CD4-positive, alpha-beta T cell treated with Interferon alpha-2 for 1 hour (primary cell): ENCODE measurements around the gene MRPL47.
"Not testable (repeated sequence)": the region's sequence is repeated elsewhere in the genome, so short reads cannot be mapped to it uniquely, and the experiment has no call there.

Experiments used
- DNase-seq, 2 donors: peaks; one replicate each; pipeline ENCODE4 v3.0.0-alpha.2; 2020 to 2022

Gene MRPL47

DNA sequence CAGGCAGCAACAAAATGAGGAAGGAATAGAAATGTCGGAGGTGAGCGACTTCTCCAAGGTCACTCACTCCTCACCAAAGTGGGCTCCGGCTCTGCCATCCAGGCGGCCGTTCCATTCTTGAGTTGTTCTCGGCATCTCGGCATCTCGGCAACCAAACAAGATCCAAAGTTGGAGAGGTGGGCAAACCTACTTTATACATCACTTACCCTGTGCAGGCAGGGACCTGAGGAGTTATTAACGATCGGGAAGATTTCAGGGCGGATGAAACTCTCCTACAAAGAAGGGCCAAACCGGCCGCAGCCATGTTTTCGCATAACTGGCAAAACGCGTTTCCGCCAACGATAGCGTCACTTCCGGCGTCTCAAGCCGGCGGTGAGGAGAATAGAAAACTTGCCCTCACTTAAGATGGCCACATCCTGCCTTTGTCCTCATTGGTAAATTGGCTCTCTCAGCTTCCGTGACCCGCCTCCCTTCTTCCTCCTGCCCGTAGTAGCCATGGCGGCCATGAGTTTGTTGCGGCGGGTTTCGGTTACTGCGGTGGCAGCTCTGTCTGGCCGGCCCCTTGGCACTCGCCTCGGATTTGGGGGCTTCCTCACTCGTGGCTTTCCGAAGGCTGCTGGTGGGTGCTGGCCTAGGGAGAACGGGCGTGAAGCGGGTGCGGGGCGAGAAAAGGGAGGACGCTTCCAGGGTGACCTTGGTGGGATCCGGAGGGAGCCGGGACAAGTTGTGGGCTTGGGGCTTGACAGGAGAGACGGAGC is at the start of gene MRPL47, which contains the start of gene NDUFB5:
MRPL47 (minus strand) TSS at position 318 of the 758 bp plus-strand sequence; CDS start at position 304, 14 bp downstream.
NDUFB5 (plus strand) TSS at position 474 of the 758 bp plus-strand sequence; CDS start at position 496, 22 bp downstream.
- peak; percentile 94 to 95 for DNase-seq

DNA sequence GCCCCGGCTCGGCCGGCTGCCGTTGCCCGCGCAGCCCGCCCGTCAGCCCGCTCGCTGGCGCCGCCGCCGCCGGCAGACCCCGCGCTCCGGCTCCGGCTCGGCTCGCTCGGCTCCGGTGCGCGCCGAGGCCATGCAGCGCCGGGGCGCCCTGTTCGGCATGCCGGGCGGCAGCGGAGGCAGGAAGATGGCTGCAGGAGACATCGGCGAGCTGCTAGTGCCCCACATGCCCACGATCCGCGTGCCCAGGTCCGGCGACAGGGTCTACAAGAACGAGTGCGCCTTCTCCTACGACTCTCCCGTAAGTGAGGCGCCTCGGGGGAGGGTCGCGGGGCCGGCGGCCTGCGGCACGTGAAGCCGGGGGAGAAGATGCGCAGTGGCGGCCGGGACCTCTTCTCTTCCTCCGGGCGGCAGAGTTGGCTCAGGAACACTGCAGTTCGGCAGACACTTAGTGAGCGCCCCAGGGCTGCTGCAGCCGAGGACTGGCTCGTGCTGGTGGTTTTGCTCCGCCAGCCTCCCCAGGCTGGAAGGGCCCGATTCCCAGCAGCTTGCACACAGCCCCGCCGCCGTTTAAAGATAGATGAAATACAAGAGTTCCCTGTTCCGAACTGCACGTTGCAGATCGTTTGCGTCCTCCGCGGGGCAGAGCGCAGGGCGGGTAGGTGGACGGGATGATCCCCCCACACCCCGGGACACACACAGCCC is 48.8 kb upstream of the MRPL47 start:
- DNase-seq, result peak; percentile 49 to 66

DNA sequence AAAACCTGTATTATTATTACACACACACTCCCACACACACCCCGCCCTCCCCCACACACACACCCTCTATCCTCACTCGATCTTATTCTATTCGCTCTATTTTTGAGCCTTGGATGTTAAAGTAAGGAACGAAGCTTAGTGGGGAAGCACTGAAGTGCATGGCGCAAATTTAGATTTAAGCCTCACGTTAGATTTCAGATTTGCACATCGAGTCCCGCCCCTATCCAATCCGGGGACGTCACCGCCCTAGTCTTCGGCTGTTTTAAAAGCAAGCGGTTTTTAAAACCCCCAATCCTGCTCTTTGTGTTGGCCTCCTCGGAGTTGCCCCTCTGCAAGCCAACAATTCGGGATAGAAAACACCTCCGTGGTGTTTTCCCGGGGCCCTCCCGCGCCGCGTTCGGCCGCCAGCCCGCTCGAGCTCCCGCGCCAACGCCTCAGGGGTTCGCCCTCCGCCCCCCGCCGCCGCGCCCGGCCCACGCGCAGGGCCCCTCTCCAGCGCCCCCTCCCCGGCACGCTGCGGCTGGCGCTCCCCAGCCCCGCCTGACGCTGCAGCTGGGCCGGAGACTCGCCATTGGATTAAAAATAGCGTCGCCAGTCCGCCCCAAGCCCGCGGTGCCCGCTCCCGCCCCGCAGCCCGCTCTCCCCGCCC is 48.1 kb upstream of the MRPL47 start, which contains the start of gene USP13:
USP13 (plus strand) TSS at position 594 of the 649 bp plus-strand sequence. CDS start 186 bp downstream, outside the sequence.
- peak; percentile 49 to 68 for DNase-seq

DNA sequence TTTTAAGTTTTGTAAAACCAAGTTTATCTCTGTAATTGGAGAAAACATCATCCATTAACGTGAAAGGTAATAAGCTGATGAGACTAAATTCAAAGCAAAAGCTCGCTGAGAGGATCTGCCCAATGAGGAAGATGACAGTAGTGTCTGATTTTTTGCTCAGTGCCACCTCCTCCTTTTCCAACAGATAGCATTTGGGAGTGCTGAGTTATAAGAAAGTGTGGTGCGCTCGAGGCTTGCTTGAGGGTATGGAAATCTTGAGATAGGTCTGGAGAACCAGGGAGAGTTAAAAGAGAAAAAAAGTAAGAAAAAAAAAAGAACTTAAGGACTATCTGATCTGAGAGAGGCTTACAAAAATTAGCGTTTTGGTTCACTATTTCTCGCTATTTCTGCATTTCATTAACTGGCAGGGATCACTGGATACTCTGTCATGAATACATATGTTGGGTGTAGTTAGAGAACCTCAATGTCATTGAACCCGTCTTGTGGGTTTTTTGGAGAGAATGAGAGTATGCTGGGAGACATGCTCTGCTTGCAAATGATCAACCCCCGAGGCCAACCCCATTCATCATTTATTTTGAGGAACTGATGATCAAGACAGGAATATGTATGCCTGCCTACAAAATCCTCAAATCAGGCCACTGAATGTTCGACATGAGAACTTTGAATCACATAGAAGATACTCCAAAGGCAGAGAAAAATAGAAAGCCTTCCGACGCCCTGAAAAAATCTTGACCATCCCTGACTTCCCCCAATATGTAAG is 47.4 kb upstream of the MRPL47 start:
- DNase-seq, result no peak

DNA sequence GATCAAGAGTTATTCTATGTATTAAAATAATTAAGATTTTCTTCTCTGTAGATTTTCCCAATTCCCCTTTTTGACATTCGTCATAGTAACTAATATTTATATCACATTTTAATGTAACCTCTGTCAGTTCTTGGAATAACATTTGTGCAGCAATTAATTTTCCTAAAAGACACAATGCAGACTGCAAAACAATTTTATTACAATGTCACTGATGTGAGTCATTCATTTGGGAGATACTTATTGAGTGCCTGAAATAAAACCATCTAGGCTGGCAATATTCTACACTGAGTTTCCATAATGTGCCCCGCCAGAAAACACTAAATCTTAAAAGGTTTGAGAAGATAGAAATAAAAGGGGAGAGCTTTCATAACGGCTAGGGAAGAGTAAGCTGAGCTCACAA is 41.7 kb upstream of the MRPL47 start:
- DNase-seq, result no peak

DNA sequence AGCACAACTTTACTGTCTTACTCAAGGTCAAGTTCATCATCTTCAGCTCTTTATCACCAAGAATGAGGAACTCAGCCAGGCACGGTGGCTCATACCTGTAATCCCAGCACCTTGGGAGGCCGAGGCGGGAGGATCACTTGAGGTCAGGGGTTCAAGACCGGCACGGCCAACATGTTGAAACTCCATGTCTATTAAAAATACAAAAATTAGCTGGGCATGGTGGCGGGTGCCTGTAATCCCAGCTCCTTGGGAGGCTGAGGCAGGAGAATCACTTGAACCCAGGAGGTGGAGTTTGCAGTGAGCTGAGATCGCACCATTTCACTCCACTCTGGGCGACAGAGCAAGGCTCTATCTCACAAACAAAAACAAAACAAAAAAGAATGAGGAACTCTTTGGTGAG is 39.4 kb upstream of the MRPL47 start:
- DNase-seq, result not testable (repeated sequence)

DNA sequence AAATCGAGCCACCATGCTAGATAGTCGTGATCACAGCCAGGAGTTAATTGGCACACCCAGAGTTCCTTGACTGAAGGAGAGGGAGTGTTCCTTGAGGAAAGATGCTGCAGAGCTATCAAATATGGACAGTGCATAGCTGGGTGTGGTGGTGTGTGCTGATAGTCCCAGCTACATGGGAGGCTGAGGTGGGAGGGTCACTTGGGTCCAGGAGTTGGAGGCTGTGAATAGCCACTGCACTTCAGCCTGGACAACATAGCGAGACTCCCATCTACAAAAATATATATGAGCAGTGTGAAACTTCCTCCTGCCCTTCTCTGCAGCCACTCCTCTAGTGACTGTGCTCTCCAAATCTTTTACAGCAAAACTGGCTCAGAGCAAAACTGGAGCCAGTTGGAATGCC is 38.4 kb upstream of the MRPL47 start:
- DNase-seq, result no peak

DNA sequence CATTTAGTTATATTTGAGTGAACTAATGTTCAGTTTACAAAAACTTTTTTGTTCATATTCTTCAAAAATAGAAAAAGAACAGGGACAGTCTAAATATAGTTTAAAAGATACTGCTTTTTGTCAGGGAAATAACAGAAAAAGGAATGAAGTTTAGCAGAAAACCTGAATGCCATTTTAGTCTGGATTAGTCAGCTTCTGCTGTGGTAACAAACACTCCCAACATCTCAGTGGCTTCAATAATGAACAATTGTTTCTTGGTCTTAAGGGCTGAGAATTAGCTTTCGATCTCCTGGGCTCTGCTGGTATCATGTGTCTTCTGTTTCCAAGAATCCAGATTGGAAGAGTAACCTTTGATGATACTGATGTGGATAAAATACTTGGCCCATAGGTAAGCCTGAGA is 36.0 kb upstream of the MRPL47 start:
- no peak for DNase-seq

DNA sequence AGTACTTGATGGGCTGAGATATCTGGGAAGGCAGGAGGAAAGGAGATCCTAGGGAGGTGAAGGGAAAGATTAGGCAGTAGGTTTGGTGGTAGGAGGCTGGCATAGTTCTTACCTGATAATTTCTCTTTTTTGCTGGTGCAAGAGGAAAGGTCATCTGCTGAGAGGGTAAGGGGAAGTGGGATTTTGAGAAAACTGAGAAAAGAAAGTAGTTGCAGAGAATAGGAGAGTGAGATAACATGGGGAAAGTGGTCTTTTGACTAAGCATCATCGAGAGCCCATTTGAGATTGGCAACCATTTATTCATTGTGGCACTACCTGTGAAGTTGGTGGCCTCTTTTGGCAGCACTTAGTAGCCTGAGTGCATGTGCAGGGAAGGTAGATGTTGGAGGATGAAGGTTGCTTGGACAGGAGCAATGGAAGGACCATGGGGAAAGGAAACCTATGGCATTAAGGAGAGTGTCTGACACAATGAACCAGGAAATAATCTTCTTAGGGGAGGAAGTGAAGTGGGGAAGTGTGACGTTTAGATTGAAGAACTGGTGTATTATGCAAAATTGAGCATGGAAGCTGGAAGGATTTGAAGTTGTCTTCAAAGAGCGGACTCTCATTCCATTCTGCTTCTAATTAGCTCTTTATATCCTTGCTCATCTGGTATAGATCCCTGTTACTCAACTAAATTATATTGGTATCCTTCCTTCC is 26.5 kb upstream of the MRPL47 start:
- no peak for DNase-seq

DNA sequence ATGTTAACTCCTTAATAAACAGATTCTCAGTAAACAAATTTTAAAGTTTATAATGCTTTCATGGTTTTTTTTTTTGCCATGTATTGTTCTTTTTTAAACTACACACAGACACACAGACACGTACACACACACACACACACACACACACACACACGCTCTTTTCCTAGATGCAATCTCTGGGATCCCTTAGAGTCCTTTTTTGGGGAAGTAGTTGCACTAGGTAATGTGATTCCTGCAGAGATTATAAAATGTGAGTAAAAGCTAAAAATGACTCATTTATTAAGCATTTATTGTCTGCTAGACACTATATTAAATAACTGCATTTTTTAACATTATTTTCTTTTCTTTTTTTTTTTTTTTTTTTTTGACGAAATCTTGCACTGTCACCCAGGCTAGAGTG is 20.0 kb upstream of the MRPL47 start:
- DNase-seq, result no peak

DNA sequence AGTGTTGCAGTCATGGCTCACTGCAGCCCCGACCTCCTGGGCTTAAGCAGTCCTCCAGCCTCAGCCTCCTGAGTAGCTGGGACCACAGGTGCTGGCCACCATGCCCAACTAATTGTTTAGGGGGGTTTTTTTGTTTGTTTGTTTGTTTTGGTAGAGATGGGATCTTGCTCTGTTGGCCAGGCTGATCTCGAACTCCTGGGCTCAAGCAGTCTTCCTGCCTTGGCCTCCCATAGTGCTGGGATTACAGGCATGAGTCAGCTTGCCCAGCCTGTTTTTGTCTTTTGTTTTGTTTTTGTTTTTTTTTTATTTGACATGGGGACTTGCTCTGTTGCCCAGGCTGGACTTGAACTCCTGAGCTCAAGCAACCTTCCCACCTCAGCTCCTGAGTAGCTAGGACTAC is 17.6 kb upstream of the MRPL47 start:
- DNase-seq, result no peak

DNA sequence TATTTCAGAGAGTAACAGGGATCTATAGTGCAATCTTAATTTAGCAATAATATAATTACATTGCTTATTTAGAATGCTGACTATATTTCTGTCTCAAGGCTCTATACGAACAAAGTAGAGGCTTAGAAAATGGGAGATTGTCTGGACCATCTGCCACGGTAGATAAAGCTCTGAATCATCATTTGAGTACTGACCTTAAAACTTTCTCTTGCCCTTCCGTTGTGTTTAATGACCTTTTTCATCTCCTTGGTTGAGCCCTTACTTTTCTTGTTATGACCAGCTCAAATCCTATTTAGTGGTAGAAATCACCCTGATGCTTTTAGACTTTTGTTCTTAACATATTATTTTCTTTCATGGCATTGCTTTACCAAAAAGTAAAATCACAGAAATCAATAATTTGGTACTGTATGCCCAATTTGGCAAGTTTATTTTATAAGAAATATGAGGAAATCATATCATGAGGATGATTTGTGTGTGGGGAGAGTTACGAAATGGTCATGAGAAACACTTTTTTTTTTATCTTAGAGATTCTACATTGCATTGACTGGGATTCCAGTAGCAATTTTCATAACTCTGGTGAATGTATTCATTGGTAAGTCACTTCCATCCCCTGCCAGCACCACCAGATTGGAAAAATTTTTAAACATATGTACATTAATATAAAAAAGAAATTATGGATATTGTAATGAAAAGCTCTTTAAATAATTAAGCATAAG is 11.2 kb upstream of the MRPL47 start:
- no peak for DNase-seq

DNA sequence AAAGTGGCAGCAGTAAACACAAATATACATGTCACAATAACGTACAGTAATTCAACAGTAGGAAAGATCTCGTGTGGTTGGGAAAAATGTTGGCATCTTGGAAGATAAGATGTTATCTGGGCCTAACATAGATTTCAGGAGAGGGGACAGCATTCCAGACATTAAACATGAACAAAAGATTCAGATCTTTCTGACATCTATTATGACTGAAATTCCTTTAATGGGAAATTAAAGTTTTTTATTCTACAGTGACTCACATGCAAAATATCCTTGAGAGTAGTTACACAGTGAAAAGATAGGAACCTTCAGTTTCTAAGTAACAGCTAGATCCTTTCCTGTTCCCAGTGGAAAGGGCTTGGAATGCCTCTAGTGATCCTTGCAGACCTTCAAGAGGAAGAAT is 9.4 kb upstream of the MRPL47 start:
- no peak for DNase-seq

DNA sequence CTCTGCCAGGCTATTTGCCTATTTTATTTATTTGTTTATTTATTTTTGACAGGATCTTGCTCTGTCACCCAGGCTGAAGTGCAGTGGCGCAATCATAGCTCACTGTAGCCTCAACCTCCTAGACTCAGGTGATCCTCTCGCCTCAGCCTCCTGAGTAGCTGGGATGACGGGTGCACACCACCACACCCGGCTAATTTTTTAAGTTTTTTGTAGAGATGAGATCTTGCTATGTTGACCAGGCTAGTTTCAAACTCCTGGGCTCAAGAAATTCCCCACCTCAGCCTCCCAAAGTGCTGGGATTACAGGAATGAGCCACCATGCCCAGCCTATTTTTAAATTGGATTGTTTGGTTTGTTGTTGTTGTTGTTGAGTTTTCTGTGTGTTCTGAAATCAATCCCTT is 5.6 kb upstream of the MRPL47 start:
- DNase-seq, result no peak

DNA sequence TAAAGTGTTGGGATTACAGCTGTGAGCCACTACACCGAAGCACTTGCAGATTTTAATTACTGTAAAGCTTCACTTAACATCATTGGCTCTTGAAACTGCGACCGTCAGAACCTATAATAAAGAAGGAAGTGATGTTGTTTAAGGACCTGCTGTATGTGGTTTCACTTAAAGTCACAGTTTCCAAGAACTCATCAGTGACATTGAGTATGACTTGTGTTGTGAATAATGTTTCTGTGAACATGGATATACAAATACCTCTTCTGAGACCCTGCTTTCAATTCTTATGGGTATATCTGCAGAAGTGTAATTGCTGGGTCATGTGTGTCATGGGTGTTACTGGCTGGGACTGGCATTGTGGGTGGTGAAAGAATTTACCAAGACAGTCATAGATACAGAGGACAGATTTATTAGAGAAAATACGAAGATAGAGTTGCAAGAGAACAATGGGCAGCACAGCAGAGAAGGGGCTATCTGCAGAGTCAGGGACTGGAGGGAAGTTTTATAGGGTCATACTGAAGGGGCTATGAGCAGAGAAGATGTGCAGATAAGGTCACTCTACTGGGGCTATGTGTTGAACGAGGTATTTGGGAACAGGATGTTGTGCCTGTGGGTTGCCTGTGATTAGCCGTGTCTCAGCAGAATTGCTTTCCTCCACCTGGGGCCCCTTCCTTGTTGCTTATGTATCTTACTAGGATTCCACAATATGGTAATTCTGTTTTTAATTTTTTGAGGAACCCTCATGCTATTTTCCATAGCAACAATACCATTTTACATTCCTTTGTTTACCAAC is 4.7 kb upstream of the MRPL47 start:
- peak; percentile 15 to 66 for DNase-seq

DNA sequence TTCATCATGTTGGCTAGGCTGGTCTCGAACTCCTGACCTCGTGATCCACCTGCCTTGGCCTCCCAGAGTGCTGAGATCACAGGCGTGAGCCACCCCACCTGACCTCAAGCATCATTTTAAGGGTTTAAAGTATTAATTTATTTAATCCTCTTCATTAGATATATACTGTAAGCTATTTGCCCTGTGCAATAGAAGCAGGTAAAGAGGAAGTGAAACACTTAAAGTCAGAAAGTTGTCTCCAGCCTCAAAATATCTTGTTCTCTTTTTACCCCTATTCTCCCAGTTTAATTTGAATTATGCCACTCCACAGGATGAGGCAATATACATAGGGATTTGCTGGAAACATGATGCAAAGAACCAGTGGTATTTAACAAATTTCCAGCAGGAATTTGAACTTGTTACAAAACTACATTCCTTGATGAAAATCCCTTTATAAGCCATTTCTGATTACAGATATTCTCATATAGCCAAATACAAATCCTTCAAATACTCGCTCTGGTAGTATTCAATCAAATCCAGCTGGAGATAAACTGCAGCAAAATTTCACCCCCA is 2.2 kb upstream of the MRPL47 start:
- DNase-seq, result no peak

DNA sequence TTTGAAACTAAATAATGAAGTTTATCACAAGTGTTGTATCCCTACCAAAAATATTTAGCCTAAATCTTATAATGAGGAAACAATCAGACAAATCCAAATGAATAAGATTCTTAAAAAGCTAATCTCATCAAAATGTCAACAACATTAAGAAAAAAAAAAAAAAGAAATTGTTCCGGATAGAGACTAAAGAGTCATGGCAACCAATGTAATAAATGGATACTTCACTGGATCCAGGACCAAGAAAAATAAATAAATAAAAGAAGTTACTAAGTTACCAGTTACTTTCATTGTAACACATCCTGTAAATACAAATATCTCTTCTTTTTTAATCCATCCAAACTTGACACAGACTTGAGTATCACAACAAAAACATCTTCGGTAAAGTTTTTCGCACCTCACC is 607 bp downstream of the MRPL47 start:
- no peak for DNase-seq

DNA sequence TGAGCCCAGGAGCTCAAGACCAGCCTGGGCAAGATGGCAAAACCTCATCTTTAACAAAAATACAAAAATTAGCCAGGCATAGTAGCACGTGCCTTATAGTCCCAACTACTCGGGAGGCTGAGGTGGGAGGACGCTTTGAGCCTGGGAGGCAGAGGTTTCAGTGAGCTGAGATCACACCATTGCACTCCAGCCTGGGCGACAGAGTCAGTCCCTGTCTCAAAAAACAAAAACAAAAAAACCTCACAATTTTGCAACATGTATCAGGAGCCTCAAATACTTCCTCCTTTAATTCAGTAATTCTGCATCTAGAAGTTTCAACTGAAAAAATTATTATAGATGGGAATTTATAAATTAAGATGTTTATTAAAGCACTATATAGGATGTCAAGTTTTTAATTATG is 1.1 kb downstream of the MRPL47 start:
- DNase-seq, result no peak

DNA sequence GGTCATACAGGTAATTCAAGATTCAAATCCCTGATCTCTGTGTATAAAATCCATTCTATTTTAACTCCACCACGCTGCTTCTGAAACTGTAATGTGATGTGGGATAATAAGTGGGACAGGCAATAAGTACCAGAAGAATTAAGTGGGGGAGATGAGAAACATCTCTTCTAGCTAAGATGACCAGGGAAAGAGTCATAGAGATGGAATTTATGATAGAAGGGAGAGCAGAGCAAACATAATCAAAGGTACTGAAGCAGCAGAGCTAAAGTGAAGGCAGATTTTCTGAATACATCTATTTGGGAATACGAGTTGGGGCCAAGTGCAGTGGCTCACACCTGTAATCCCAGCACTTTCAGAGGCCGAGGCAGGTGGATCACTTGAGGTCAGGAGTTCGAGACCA is 4.9 kb downstream of the MRPL47 start:
- no peak for DNase-seq

DNA sequence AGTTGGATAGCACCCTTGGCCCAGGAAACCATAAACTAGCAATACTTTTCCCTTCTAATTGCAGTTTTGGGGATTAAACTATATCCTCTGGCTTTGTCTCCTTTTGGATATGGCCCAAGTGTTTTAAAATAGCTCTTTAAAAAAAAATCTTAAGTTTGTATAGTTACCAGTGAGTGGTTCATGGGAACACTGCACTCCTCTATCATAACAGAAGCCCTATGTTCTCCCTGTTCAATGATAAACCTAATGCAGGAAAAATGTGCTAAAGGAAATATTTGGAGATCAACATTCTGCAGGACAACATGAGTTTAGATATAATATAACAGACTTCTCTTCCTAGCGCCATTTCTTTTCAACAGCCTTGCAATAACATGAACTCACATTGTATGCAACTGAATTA is 13.1 kb downstream of the MRPL47 start:
- DNase-seq, result no peak
